ENCODE measurements around the gene EFS.

EFS gene

GRCh38 chr14:23306412-23307145 is 58.4 kb downstream of the EFS start, which contains the start of gene BCL2L2:
BCL2L2 (plus strand) TSS chr14:23306833; CDS start chr14:23307768, 935 bp downstream.
- DNase-seq (ENCODE audit: low read depth in 2 of 2, low spot score in 1 of 2), result no peak
